Right renal pelvis (tissue), 4 donors: ENCODE data around the gene CCPG1. TPM values are rescaled to one million over a fixed set of nuclear protein-coding genes. Genes with fewer than 3 reads are reported as not detected.

Source experiments
- DNase-seq, 4 donors: peaks; one replicate each; pipeline ENCODE4 v3.0.0-alpha.2; 2013; ENCODE audit warnings: low read depth in 4 of 4, low spot score in 3 of 4, missing footprints in 1 of 4
- polyA plus RNA-seq, 4 donors: library from polyadenylated mRNA; unstranded; fragments of 120-200 nt; gene quantifications; one replicate each; pipeline ENCODE4 v1.2.1, GENCODE V29; 2013; ENCODE audit not compliant: insufficient read length in 4 of 4

The CCPG1 gene
- polyA plus RNA-seq, 4 donors: 56.0 to 68.5 (median 63.1) TPM

DNA sequence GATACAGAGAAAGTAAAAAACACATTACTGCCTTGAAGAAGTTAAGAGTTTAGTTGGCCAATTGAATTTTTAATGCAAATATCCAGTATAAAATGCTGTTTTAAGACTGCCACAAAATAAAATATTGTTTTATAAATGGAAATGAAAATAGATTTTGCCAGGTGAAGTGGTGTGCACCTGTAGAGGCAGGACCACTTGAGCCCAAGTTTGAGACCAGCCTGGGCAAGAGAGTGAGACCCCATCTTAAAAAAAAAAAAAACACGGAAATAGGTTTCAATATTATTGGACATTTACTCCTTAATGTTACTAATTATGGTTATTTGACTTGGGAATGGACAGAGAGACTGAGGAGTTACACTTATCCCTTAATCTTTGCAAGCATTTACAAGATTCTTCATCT lies 87.2 kb downstream of the CCPG1 start:
- DNase-seq: no peak

DNA sequence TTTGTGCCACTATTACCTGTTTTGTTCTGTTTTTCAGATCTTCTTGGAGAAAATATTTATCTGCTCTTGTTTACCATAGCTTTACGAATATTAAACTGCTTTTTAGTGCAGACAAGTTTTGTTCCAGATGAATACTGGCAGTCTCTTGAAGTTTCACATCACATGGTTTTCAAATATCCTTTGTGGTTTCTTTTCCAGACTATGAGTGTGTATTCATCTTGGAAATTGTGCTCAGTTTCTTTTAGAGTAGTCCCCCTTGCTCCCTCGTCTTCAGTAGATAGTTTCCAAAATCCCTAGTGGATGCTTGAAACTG lies 88.0 kb downstream of the CCPG1 start:
- no peak for DNase-seq

DNA sequence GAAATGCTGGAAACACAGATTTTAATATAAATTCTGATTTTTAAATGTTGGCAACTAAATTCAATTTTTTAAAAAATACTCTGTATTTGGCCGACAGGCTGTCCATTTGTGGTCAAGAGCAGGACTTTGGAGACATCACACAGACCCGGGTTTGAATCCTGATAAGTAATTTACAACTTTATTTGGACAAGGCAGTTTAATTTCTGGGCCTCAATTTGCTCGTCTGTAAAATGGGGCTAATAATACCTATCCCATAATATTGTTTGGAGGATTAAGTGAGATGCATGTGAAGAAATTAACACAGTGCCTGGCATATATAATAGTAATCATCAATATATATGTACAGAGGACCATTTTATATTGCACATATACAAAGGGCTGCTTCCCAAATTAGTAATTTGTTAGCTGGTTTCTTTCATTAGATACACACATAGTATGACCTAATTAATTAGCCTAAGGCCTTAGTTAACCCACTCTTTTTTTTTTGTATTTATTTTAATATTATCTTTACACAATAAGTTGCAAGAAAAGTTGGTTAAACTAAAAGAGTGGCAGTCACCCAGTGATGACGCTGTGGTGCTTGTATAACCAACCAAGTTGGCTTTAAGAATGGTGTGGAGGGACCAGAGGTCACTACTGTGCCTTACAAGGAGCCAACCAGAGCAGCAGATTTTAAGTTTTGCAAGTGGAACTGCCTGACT lies 88.5 kb downstream of the CCPG1 start:
- DNase-seq: no peak

DNA sequence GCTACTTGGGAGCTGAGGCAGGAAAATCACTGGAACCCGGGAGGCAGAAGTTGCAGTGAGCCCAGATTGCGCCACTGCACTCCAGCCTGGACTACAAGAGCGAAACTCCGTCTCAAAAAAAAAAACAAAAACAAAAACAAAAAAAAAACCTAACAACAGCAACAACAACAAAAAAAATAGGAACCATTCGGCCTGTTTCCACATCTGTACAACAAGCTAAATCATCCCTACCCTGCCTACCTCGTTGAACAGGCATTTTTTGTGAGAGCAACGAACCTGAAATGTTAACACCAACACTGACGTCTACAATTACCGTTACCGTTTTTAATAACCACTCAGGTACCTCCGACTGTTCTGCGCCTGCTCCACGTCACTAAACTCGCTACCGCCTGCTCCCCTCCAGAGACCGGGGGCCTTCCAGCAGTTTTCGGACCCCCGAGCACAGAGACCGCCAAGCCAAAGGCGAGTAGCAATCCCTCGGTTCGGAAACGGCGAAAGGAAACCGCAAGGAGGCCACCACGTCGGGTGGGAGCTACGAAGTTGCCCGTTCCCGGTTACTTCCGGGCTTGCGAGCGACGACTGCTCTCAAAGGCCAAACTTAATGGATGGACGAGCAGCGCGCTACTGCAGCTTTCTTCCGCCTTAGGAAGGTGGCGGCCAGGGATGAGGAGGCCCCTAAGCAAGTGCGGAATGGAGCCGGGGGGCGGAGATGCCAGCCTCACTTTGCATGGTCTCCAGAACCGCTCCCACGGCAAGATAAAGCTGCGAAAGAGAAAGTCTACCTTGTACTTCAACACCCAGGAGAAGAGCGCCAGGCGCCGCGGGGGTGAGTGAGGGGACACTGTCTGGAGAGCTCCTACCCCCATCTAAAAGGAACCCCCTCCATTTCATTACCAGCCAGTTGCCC lies 89.3 kb downstream of the CCPG1 start, which contains the start of the genes PIGB and PIGBOS1:
Gene PIGB, plus strand, starts transcription at position 635 of the 907 bp plus-strand sequence. Its CDS starts 29 bp downstream, at position 664.
Gene PIGBOS1, minus strand, starts transcription at position 536 of the 907 bp plus-strand sequence. CDS start 1,331 bp downstream, outside the sequence.
- DNase-seq: peak; percentile 81 to 85 (median 83)

Other genes starting within 250 kb of the CCPG1 start
- 100 to 1,000 TPM; 132 to 150 (median 145) TPM for gene RSL24D1, start 211.4 kb downstream of the CCPG1 start, polyA plus RNA-seq
- gene RAB27A, start 118.5 kb downstream of the CCPG1 start, polyA plus RNA-seq: 10 to 100 TPM; 16.9 to 22.4 (median 18.2) TPM
- gene PIGBOS1, start 89.2 kb downstream of the CCPG1 start, polyA plus RNA-seq: 10 to 100 TPM; 14.2 to 17.9 (median 16.5) TPM
- 10 to 100 TPM; 17.2 to 22.6 (median 19.5) TPM for gene PIGB, start 89.1 kb downstream of the CCPG1 start, polyA plus RNA-seq
- gene PIERCE2, start 136 bp upstream of the CCPG1 start, polyA plus RNA-seq: 1 to 10 TPM; 5.3 to 8.0 (median 7.5) TPM
- gene DNAAF4, start 99.9 kb upstream of the CCPG1 start, polyA plus RNA-seq: 10 to 100 TPM in 2 of 4 donors, 1 to 10 TPM in 2; 8.5 to 13.8 (median 9.4) TPM
- gene PYGO1, start 180.0 kb upstream of the CCPG1 start, polyA plus RNA-seq: 10 to 100 TPM; 12.3 to 18.1 (median 17.7) TPM